ENCODE data around the gene GRK3. TPM values are rescaled to one million over a fixed set of nuclear protein-coding genes. Genes with fewer than 3 reads are reported as not detected.

GRK3 gene
- total RNA-seq, 6 experiments from 2014 or later, result 1.1 to 4.9 (median 3.6) TPM

- intact Hi-C loops (cut with DNase I), result loop anchor here in 1 of 2 donors (10.0 kb wide), 1 partner anchor 236 kb away; no protein-coding TSS in a partner anchor
- H3K27me3 ChIP-seq, result no peaks in the 10 kb centered on the region
- H3K4me3 ChIP-seq, result no peak overlapping the region
- H3K27ac ChIP-seq, result no peak overlapping the region
- H3K4me1 ChIP-seq, result no peaks in the 10 kb centered on the region
- TF ChIP-seq CTCF (IDR thresholded peaks at IDR 0.05) (no peak), POLR2A (IDR thresholded peaks at IDR 0.05) (no peak)
- no peak for DNase-seq
- WGBS (ENCODE audit: insufficient coverage, low coverage, low lambda C conversion rate, missing lambda C conversion rate), result 63% methylated on average over 12 of the region's 13 CpGs
- no peaks in the 10 kb centered on the region for H3K9me3 ChIP-seq
- no peak for ATAC-seq
- no peaks in the 10 kb centered on the region for H3K36me3 ChIP-seq
These were observed 136.7 kb downstream of the GRK3 start for GRCh38 chr22:25701056-25701780.

- Histone ChIP-seq H3K4me1 (no peaks in the 10 kb centered on the region), H3K36me3 (no peaks in the 10 kb centered on the region), H3K27me3 (no peaks in the 10 kb centered on the region), H3K27ac (no peak overlapping the region), H3K9me3 (no peaks in the 10 kb centered on the region), H3K4me3 (no peak overlapping the region)
- DNase-seq, result no peak
- no peak for TF ChIP-seq POLR2A (IDR thresholded peaks at IDR 0.05)
- TF ChIP-seq CTCF (IDR thresholded peaks at IDR 0.05), result peak; percentile 30 to 60 (median 51)
- intact Hi-C loops (cut with DNase I), result loop anchor here in 1 of 2 donors (10.0 kb wide), 1 partner anchor 237 kb away; no protein-coding TSS in a partner anchor
- ATAC-seq, result peak; percentile 31 to 52 (median 40)
These were observed 137.6 kb downstream of the GRK3 start for GRCh38 chr22:25702040-25702439.

GRCh38 chr22:25702571-25703167 lies 138.2 kb downstream of the GRK3 start:
- H3K27ac ChIP-seq, result no peak overlapping the region
- H3K9me3 ChIP-seq, result no peaks in the 10 kb centered on the region
- H3K36me3 ChIP-seq, result no peaks in the 10 kb centered on the region
- TF ChIP-seq CTCF (IDR thresholded peaks at IDR 0.05), result no peak
- no peak for TF ChIP-seq POLR2A (IDR thresholded peaks at IDR 0.05)
- DNase-seq (no peak), ATAC-seq (no peak)
- no peaks in the 10 kb centered on the region for H3K27me3 ChIP-seq
- H3K4me1 ChIP-seq, result no peaks in the 10 kb centered on the region
- H3K4me3 ChIP-seq, result no peak overlapping the region
- intact Hi-C loops (cut with DNase I), result loop anchor here in 1 of 2 donors (10.0 kb wide), 1 partner anchor 238 kb away; no protein-coding TSS in a partner anchor
- WGBS (ENCODE audit: insufficient coverage, low coverage, low lambda C conversion rate, missing lambda C conversion rate), result 64% methylated on average over 7 of the region's 7 CpGs

- TF ChIP-seq CTCF (IDR thresholded peaks at IDR 0.05) (no peak), POLR2A (IDR thresholded peaks at IDR 0.05) (no peak)
- Histone ChIP-seq H3K27me3 (no peaks in the 10 kb centered on the region), H3K27ac (no peak overlapping the region), H3K36me3 (no peaks in the 10 kb centered on the region), H3K4me3 (no peak overlapping the region), H3K9me3 (no peaks in the 10 kb centered on the region), H3K4me1 (no peaks in the 10 kb centered on the region)
- 100% methylated on average over 2 of the region's 2 CpGs for WGBS (ENCODE audit: insufficient coverage, low coverage, low lambda C conversion rate, missing lambda C conversion rate)
- DNase-seq, result no peak
- ATAC-seq, result no peak
- intact Hi-C loops (cut with DNase I), result loop anchor here in 1 of 2 donors (10.0 kb wide), 1 partner anchor 240 kb away; no protein-coding TSS in a partner anchor
These were observed 140.2 kb downstream of the GRK3 start for GRCh38 chr22:25704701-25705100.
